ENCODE results near the gene IGFLR1.

The IGFLR1 gene

GRCh38 chr19:35756377-35757230 is 14.4 kb upstream of the IGFLR1 start, which contains the start of gene HSPB6:
Gene HSPB6 (minus strand): TSS chr19:35757029. CDS start chr19:35757008, 21 bp downstream.
- TF ChIP-seq CTCF (conservative IDR thresholded peaks at IDR 0.05), result no peak
- H3K27ac ChIP-seq, result peak within 1 kb of the TSS; percentile 85

- H3K27ac ChIP-seq, result no peak overlapping the region
- TF ChIP-seq CTCF (conservative IDR thresholded peaks at IDR 0.05), result no peak
These were observed 13.5 kb upstream of the IGFLR1 start for GRCh38 chr19:35755550-35756376.

GRCh38 chr19:35755131-35755549 is 12.9 kb upstream of the IGFLR1 start:
- no peak overlapping the region for H3K27ac ChIP-seq

GRCh38 chr19:35754370-35755130 is 12.3 kb upstream of the IGFLR1 start:
- TF ChIP-seq CTCF (conservative IDR thresholded peaks at IDR 0.05), result no peak
- H3K27ac ChIP-seq, result no peak overlapping the region

More at GRCh38 chr19:35755131-35755549, 12.9 kb upstream of the IGFLR1 start:
- no peak for TF ChIP-seq CTCF (conservative IDR thresholded peaks at IDR 0.05)

- H3K27ac ChIP-seq, result no peak overlapping the region
- TF ChIP-seq CTCF (conservative IDR thresholded peaks at IDR 0.05), result no peak
These were observed 11.6 kb upstream of the IGFLR1 start for GRCh38 chr19:35753634-35754369.

GRCh38 chr19:35752746-35753350 is 10.6 kb upstream of the IGFLR1 start:
- H3K27ac ChIP-seq, result no peak overlapping the region

More at GRCh38 chr19:35752746-35753350, 10.6 kb upstream of the IGFLR1 start:
- TF ChIP-seq CTCF (conservative IDR thresholded peaks at IDR 0.05), result no peak
